AG04449 (cell line): Measurements from ENCODE around the gene ATP2A3.
"Not testable (repeated sequence)": the region's sequence is repeated elsewhere in the genome, so short reads cannot be mapped to it uniquely, and the experiment has no call there.

Experiments
- CTCF ChIA-PET: fragments of 350-600 bp; formaldehyde crosslinking; extraction: SDS; loops from one replicate; lab custom pipeline; 2021; ENCODE audit warnings: antibody characterized with exemption; lab: Yijun Ruan, JAX
- POLR2A ChIA-PET: fragments of 400-600, 350-600 bp; formaldehyde crosslinking; extraction: SDS; loops from one replicate; lab custom pipeline; 2020; ENCODE audit warnings: antibody characterized with exemption, inconsistent platforms; lab: Yijun Ruan, JAX
- DNase-seq: peaks from one replicate; pipeline ENCODE4 v3.0.0-alpha.2; 2010; ENCODE audit warnings: low read depth, low spot score
- H3K4me3 ChIP-seq: 2 replicates; pipeline ENCODE4 v1.5.1; 2011; ENCODE audit warnings: low read depth, mild to moderate bottlenecking, control low read depth, low read length
- TF ChIP-seq, protein P1 (sequence below): IDR thresholded peaks from one replicate; pipeline ENCODE4 v1.5.1; 2011; ENCODE audit warnings: mild to moderate bottlenecking, moderate library complexity, low read length, control low read depth, inconsistent platforms; ENCODE audit not compliant: insufficient read depth; ENCODE audit errors: missing control alignments

The ATP2A3 gene

DNA sequence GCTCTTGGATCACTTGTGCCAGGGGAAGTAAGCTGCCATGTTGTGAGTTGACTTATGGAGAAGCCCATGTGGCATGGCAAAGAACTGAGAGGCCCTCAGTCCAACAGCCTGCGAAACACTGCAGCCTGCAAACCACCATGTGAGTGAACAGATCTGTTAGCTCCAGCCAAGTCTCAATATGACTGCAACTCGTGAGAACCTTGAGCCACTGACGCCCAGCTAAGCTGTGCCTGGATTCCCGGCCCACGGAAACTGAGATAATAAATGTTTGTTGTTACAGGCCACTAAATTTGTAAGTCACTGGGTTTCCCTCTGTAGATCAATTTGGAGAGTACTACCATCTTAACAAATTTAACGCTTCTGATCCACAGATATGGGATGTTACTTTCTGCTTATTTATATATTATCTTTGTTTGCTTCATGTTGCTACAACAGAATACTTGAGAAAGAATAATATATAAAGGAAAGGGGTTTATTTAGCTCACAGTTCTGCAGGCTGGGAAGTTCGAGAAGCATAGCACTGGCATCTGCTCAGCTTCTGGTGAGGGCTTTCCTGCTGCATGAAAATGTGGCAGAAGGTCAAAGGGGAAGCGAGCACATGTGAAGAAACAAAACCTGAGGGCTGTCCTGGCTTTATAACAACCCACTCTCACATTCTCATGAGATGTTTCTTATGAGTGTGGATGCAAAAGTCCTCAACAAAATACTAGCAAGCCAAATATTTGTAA, 29.4 kb upstream of the ATP2A3 start:
- POLR2A ChIA-PET: no interaction called here

DNA sequence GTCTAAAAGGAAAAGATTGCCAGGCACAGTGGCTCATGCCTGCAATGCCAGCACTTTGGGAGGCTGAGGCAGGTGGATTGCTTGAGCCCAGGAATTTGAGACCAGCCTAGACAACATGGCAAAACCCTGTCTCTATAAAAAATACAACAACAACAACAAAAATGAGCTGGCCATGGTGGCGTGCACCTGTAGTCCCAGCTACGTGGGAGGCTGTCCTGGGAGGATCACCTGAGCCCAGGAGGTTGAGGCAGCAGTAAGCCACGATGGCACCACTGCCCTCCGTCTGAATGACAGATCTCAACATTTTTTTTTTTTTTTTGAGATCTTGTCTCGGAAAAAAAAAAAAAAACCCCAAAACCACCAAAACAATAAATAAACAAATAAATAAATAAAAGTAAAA, 28.1 kb upstream of the ATP2A3 start:
- ChIA-PET POLR2A (no interaction called here), CTCF (interaction anchor here (4.1 kb wide), 1 partner anchor 12 kb away, joined by 19 read pairs; no protein-coding TSS in a partner anchor)
- TF ChIP-seq, protein P1, sequence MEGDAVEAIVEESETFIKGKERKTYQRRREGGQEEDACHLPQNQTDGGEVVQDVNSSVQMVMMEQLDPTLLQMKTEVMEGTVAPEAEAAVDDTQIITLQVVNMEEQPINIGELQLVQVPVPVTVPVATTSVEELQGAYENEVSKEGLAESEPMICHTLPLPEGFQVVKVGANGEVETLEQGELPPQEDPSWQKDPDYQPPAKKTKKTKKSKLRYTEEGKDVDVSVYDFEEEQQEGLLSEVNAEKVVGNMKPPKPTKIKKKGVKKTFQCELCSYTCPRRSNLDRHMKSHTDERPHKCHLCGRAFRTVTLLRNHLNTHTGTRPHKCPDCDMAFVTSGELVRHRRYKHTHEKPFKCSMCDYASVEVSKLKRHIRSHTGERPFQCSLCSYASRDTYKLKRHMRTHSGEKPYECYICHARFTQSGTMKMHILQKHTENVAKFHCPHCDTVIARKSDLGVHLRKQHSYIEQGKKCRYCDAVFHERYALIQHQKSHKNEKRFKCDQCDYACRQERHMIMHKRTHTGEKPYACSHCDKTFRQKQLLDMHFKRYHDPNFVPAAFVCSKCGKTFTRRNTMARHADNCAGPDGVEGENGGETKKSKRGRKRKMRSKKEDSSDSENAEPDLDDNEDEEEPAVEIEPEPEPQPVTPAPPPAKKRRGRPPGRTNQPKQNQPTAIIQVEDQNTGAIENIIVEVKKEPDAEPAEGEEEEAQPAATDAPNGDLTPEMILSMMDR: no peak
- H3K4me3 ChIP-seq: no peak overlapping the region
- DNase-seq: no peak

More for the DNA sequence above, 29.4 kb upstream of the ATP2A3 start:
- CTCF ChIA-PET: interaction anchor here (0.9 to 4.1 kb wide), 3 partner anchors 11 to 80 kb away, joined by 3 to 19 read pairs (median 4); no protein-coding TSS in a partner anchor
- H3K4me3 ChIP-seq: no peak overlapping the region
- TF ChIP-seq, protein P1: no peak
- DNase-seq: no peak

DNA sequence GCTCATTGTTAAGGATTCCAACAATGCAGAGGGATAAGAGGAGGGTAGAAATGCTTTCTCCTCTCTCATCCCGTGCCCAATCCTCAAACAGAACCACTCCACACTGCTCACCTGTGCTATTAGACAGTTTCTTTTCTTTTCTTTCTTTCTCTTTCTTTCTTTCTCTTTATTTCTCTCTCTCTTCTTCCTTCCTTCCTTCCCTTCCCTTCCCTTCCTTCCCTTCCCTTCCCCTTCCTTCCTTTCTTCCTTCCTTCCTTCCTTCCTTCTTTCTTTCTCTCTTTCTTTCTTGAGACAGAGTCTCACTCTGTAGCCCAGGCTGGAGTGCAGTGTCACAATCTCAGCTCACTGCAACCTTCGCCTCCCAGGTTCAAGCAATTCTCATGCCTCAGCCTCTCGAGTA, 27.5 kb upstream of the ATP2A3 start:
- H3K4me3 ChIP-seq, POLR2A ChIA-PET, CTCF ChIA-PET, DNase-seq: not testable (repeated sequence)

DNA sequence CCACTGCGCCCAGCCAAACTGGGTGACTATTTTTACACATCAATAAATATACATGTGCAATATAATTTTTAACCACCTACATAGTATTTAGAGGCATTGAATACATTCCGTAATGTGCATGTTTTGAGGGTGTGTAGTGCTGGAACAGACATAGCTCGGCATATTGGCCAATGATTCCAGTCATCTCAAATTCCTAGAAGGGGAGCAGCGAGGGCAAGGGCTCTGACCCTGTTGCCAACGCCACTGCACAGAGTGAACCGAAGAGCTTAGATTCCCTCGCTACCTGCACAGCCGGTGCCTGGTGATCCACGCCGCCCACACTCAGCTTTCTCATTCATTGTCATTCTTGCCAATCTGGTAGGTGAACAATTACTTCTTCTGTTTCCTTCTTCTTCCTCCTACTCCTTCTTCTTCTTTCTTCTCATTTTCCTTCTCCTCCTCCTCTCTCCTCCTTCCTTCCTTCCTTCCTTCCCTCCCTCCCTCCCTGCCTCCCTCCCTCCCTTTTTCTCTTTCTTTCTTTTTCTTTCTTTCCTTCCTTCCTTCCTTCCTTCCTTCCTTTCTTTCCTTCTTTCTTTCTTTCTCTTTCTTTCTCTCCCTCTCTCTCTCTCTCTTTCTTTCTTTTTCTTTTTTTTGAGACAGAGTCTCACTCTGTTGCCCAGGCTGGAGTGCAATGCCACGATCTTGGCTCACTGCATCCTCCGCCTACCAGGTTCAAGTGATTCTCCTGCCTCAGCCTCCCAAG, 26.3 kb upstream of the ATP2A3 start:
- ChIA-PET CTCF (interaction anchor here (1.4 to 1.5 kb wide), 2 partner anchors 14 to 77 kb away, joined by 3 to 4 read pairs; no protein-coding TSS in a partner anchor), POLR2A (no interaction called here)
- no peak for DNase-seq
- H3K4me3 ChIP-seq: no peak overlapping the region
- TF ChIP-seq, protein P1: no peak

DNA sequence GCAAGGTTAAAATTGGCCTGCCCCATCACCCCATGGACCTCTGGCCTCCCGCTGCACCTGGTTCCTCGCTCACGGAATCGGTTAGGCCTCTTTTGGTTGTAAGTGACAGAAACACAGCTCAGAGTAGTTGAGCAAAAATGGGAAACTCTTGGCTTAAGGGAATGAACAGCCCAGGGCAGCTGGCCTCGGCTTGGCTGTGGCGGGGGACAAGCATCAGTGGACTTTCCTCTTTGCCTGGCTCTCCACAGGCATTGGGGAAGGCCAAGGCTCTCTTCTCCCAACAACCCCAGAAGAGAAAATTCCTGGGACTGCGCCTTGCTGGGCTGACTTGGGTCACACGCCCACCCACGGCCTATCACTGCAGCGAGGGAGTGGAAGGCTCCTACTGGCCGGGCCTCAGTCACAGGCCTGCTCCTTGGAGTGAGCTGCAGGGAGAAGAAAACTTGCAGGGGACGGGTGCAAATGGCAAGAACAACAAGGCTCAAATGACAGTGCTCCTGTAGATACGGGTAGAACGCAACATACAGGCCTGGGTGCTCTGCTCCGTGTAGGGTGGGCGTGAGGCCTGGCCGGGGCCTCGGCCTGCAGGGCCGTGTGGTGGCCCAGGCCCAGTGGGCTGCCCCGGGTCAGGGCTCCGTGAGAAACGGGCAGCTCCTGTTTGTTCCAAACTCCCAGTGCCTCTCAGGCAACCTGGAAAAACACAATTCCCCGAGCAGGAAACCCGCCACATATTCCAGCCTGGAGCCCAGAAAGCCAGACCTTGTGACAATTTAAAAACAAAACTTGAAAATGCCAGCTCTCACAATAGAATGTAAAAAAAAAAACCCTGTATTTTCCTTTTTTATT, 25.0 kb upstream of the ATP2A3 start:
- TF ChIP-seq, protein P1: no peak
- CTCF ChIA-PET: interaction anchor here (1.2 to 1.4 kb wide), 2 partner anchors 15 to 252 kb away, joined by 3 to 4 read pairs; no protein-coding TSS in a partner anchor
- no peak overlapping the region for H3K4me3 ChIP-seq
- POLR2A ChIA-PET: no interaction called here
- DNase-seq: no peak

DNA sequence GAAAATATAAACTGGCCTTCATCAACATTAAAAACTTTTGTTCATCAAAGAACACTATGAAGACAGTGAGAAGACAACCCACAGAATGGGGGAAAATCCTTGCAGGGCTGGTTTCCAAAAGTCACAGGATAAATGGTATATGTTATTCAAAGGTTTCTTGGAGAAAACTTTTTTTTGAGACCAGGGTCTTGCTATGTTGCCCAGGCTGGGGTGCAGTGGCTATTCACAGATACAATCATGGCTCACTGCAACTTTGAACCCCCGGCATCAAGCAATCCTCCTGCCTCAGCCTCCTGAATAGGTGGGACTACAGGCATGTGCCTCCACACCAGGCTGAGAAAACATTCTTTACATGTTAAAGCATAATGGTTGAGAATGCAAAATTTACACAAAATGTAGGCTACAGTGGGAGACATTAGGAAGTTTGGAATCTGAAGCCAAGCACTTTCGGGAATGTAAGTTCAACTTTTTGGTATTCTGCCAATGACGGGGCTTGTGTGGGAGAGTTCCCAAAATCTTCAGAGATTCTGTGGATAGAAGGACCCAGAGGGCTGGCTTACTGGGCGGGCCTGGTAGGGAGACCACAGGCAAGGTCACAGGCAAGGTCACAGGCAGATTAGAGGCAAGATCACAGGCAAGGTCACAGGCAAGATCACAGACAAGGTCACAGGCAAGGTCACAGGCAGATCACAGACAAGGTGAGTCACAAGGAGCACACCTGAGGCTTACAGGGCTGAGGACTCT, 24.2 kb upstream of the ATP2A3 start:
- ChIA-PET CTCF (interaction anchor here (2.5 kb wide), 1 partner anchor 16 kb away, joined by 9 read pairs; no protein-coding TSS in a partner anchor), POLR2A (interaction anchor here (0.6 kb wide), 1 partner anchor 30 kb away, joined by 4 read pairs; no protein-coding TSS in a partner anchor)
- DNase-seq: no peak
- TF ChIP-seq, protein P1: no peak
- H3K4me3 ChIP-seq: no peak overlapping the region
